Ascending aorta (tissue), 2 donors: ENCODE data around the gene STRN. TPM values are rescaled to one million over a fixed set of nuclear protein-coding genes. Genes with fewer than 3 reads are reported as not detected.
"Not testable (repeated sequence)": the region's sequence is repeated elsewhere in the genome, so short reads cannot be mapped to it uniquely, and the experiment has no call there.

Experiments used
- DNase-seq, 2 donors: peaks; one replicate each; pipeline ENCODE4 v3.0.0-alpha.2; 2019; ENCODE audit warnings: low spot score in 2 of 2
- H3K27ac ChIP-seq, 2 donors: fragments of 200-600 bp; sonication (generic); one replicate each; pipeline ENCODE4 v1.5.1; 2016 to 2017; ENCODE audit warnings: mild to moderate bottlenecking in 1 of 2
- H3K27me3 ChIP-seq: fragments of 200-600 bp; sonication (generic); one replicate; pipeline ENCODE4 v1.5.1; 2017
- H3K36me3 ChIP-seq, 2 donors: fragments of 200-600 bp; sonication (generic); one replicate each; pipeline ENCODE4 v1.5.1; 2016
- H3K4me1 ChIP-seq, 2 donors: fragments of 200-600 bp; sonication (generic); one replicate each; pipeline ENCODE4 v1.5.1; 2016 to 2017; ENCODE audit warnings: mild to moderate bottlenecking in 1 of 2
- H3K4me3 ChIP-seq, 2 donors: fragments of 200-600 bp; sonication (generic); one replicate each; pipeline ENCODE4 v1.5.1; 2016 to 2017; ENCODE audit warnings: mild to moderate bottlenecking in 1 of 2
- H3K9me3 ChIP-seq, 2 donors: fragments of 200-600 bp; sonication (generic); one replicate each; pipeline ENCODE4 v1.5.1; 2016
- CTCF ChIP-seq, 3 experiments: fragments of 200-600 bp in 2 of 3; fragments of 450-650 bp in 1 of 3; sonication (generic) in 2 of 3; IDR thresholded peaks; one replicate each; pipeline ENCODE4 v1.5.1; 2016 to 2019; ENCODE audit warnings: antibody characterized with exemption in 3 of 3, mild to moderate bottlenecking in 1 of 3, moderate library complexity in 1 of 3
- intact Hi-C: fragments of 100-400 bp; cut with DNase I; formaldehyde crosslinking; loops from one replicate; pipeline ENCODE4 v1.15.1; 2023
- total RNA-seq: library from RNA; depleted of rRNA; stranded (reverse); fragments of >200 nt; gene quantifications from one replicate; pipeline ENCODE4 v1.1.0, GENCODE V29; 2016

STRN gene
- total RNA-seq, 1 donor from 2014 or later: 4.3 TPM

GRCh38 chr2:36951574-36951973 is 14.8 kb downstream of the STRN start:
- intact Hi-C loops: no loop called here

GRCh38 chr2:36951027-36951518 is 15.3 kb downstream of the STRN start:
- H3K9me3 ChIP-seq: no peaks in the 10 kb centered on the region
- no peak overlapping the region for H3K4me3 ChIP-seq
- H3K27ac ChIP-seq: no peak overlapping the region
- H3K4me1 ChIP-seq: peaks cover 0 to 10% of the 10 kb centered on the region in 2 donors
- H3K36me3 ChIP-seq: no peaks in the 10 kb centered on the region
- TF ChIP-seq CTCF (IDR thresholded peaks at IDR 0.05): no peak
- intact Hi-C loops: no loop called here
- DNase-seq: no peak
- no peaks in the 10 kb centered on the region for H3K27me3 ChIP-seq

More at GRCh38 chr2:36951574-36951973, 14.8 kb downstream of the STRN start:
- Histone ChIP-seq H3K27me3 (no peaks in the 10 kb centered on the region), H3K4me3 (no peak overlapping the region), H3K27ac (peak overlapping the region in 1 of 2 donors; percentile 52), H3K4me1 (peaks cover 0 to 12% of the 10 kb centered on the region in 2 donors), H3K9me3 (no peaks in the 10 kb centered on the region), H3K36me3 (no peaks in the 10 kb centered on the region)
- no peak for TF ChIP-seq CTCF (IDR thresholded peaks at IDR 0.05)
- DNase-seq: no peak

DNA sequence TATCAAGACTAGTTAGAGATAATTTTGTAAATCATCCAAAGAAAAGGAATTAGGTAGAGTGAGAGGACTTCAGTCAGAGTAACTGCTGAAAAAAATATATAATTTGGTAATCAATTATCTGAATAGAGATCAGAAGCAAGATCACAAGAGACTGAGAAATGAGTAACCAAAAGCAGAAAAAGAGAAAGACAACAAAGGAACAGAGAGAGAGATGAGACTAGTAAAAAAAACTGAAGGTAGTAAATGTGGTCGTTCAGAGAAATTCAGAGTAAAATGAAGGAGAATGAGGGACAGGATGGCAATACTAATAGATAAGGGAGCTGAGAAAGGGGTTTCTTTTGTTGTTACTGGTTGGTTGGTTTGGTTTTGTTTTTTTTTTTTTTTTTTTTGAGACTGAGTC is 16.5 kb downstream of the STRN start:
- H3K27me3 ChIP-seq: no peaks in the 10 kb centered on the region
- no peaks in the 10 kb centered on the region for H3K9me3 ChIP-seq
- no peak overlapping the region for H3K4me3 ChIP-seq
- TF ChIP-seq CTCF (IDR thresholded peaks at IDR 0.05): no peak
- DNase-seq: no peak
- H3K36me3 ChIP-seq: no peaks in the 10 kb centered on the region
- H3K27ac ChIP-seq: peak overlapping the region in 1 of 2 donors; percentile 10
- intact Hi-C loops: no loop called here
- H3K4me1 ChIP-seq: peaks cover 0 to 10% of the 10 kb centered on the region in 2 donors

GRCh38 chr2:36945240-36945639 is 21.1 kb downstream of the STRN start:
- H3K36me3 ChIP-seq, H3K9me3 ChIP-seq, intact Hi-C loops: not testable (repeated sequence)

DNA sequence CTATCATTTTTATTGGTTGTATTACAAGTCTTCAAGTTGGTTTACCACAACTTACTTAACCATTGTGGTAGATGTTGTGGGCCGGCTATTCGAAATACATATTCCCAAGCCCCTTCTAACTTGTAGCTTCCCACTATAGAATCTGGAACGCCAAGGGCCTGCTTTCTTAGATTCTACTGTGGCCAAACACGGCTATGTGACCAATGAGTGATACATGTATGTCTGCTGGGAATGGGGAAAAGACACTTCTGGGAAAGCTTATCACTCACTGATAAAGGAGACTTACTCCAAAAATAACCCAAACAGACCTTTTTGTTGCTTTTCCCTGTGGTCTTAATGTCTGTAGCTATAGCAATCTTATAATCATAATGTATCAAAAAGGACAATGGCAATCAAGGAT is 24.5 kb downstream of the STRN start:
- Histone ChIP-seq H3K27me3 (no peaks in the 10 kb centered on the region), H3K9me3 (no peaks in the 10 kb centered on the region), H3K4me1 (peaks cover 0 to 2% of the 10 kb centered on the region in 2 donors), H3K36me3 (no peaks in the 10 kb centered on the region), H3K4me3 (no peak overlapping the region), H3K27ac (no peak overlapping the region)
- no peak for TF ChIP-seq CTCF (IDR thresholded peaks at IDR 0.05)
- DNase-seq: no peak
- intact Hi-C loops: no loop called here

More at GRCh38 chr2:36945240-36945639, 21.1 kb downstream of the STRN start:
- not testable (repeated sequence) for DNase-seq, H3K4me1 ChIP-seq, H3K27me3 ChIP-seq, H3K27ac ChIP-seq, H3K4me3 ChIP-seq

- H3K27me3 ChIP-seq, intact Hi-C loops, H3K27ac ChIP-seq, DNase-seq, H3K4me3 ChIP-seq, H3K4me1 ChIP-seq, H3K9me3 ChIP-seq, H3K36me3 ChIP-seq: not testable (repeated sequence)
Observed at GRCh38 chr2:36936526-36936925, 29.8 kb downstream of the STRN start.

DNA sequence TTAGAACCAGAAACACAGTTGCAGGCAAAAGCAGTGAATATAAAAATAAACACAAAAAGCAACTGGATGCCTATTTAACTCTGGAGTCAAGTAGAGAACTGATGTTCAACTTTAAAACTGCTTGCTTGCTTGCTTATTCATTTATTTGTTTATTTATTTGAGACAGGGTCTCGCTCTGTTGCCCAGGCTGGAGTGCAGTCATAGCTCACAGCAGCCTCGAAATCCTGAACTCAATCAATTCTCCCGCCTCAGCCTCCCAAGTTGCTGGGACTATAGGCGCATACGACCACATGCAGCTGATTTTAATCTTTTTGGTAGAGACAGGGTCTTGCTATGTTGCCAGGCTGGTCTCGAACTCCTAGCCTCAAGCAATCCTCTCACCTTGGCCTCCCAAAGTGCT is 34.6 kb downstream of the STRN start:
- H3K4me3 ChIP-seq, DNase-seq, H3K27ac ChIP-seq, H3K4me1 ChIP-seq, H3K27me3 ChIP-seq, H3K36me3 ChIP-seq, H3K9me3 ChIP-seq, intact Hi-C loops: not testable (repeated sequence)

GRCh38 chr2:36930787-36931410 is 35.4 kb downstream of the STRN start:
- peak overlapping the region; percentile 43 to 45 for H3K27ac ChIP-seq
- H3K27me3 ChIP-seq, H3K4me1 ChIP-seq, DNase-seq, H3K36me3 ChIP-seq, intact Hi-C loops, H3K4me3 ChIP-seq, H3K9me3 ChIP-seq: not testable (repeated sequence)

- H3K27me3 ChIP-seq, H3K9me3 ChIP-seq, H3K27ac ChIP-seq, intact Hi-C loops, H3K36me3 ChIP-seq, H3K4me1 ChIP-seq, H3K4me3 ChIP-seq, DNase-seq: not testable (repeated sequence)
Observed at GRCh38 chr2:36926175-36927132, 39.9 kb downstream of the STRN start.

DNA sequence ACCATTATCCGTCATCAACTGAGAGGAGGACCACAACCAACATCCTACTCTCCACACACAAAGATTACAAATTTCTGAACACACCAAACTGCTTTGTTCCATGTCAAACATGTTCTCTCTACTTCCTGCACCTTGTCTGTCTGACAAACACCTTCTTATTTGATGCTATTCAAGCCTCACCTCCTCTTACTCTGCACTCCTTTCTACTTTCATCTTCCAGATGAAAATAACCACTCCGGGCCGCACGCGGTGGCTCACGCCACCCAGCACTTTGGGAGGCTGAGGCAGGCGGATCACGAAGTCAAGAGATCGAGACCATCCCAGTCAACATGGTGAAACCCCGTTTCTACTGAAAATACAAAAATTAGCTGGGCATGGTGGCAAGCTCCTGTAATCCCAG is 43.7 kb downstream of the STRN start:
- DNase-seq, H3K4me1 ChIP-seq, intact Hi-C loops: not testable (repeated sequence)

More for the DNA sequence above, 43.7 kb downstream of the STRN start:
- H3K9me3 ChIP-seq, H3K36me3 ChIP-seq, H3K27me3 ChIP-seq, H3K4me3 ChIP-seq, H3K27ac ChIP-seq: not testable (repeated sequence)
